Glomerular visceral epithelial cell (primary cell): ENCODE measurements around the gene ACTL10.
A peak's percentile ranks its signal among the peaks of the same experiment; 100 is the strongest.

Source experiments
- DNase-seq: peaks from one replicate; pipeline ENCODE4 v3.0.0-alpha.2; 2016; ENCODE audit errors: extremely low spot score

ACTL10 gene

GRCh38 chr20:33663161-33664084, 3.3 kb upstream of the ACTL10 start:
- peak; percentile 84 for DNase-seq

- DNase-seq: no peak
These were observed 2.5 kb upstream of the ACTL10 start for GRCh38 chr20:33664085-33664761.

- no peak for DNase-seq
These were observed 2.0 kb upstream of the ACTL10 start for GRCh38 chr20:33664762-33665144.

- DNase-seq: no peak
These were observed 517 bp downstream of the ACTL10 start for GRCh38 chr20:33667245-33667675.

- peak; percentile 53 for DNase-seq
These were observed 1.1 kb downstream of the ACTL10 start for GRCh38 chr20:33667676-33668465.

GRCh38 chr20:33668466-33669155, 1.9 kb downstream of the ACTL10 start:
- no peak for DNase-seq

GRCh38 chr20:33669224-33669623, 2.5 kb downstream of the ACTL10 start:
- DNase-seq: no peak

GRCh38 chr20:33669873-33670640, 3.3 kb downstream of the ACTL10 start:
- no peak for DNase-seq

GRCh38 chr20:33670715-33671499, 4.2 kb downstream of the ACTL10 start:
- DNase-seq: no peak

GRCh38 chr20:33671573-33672288, 5.0 kb downstream of the ACTL10 start:
- no peak for DNase-seq

GRCh38 chr20:33672426-33673113, 5.8 kb downstream of the ACTL10 start:
- no peak for DNase-seq

GRCh38 chr20:33673114-33673409, 6.3 kb downstream of the ACTL10 start:
- DNase-seq: no peak

GRCh38 chr20:33673410-33674293, 6.9 kb downstream of the ACTL10 start:
- DNase-seq: peak; percentile 68

GRCh38 chr20:33674294-33675135, 7.8 kb downstream of the ACTL10 start, which contains the start of gene NECAB3:
Gene NECAB3 (minus strand): TSS chr20:33674428. CDS start chr20:33674352, 76 bp downstream.
- peak; percentile 88 for DNase-seq

GRCh38 chr20:33675136-33675959, 8.6 kb downstream of the ACTL10 start:
- DNase-seq: no peak

- DNase-seq: no peak
These were observed 9.4 kb downstream of the ACTL10 start for GRCh38 chr20:33676121-33676520.
